SU-DHL-6 (cell line): ENCODE measurements around the gene ECI1.

Source experiments
- EZH2phosphoT487 ChIP-seq: fragments of 200-600 bp; sonication (generic), shearing (Covaris generic); conservative IDR thresholded peaks from 2 replicates; pipeline ENCODE4 v1.6.1; 2018; ENCODE audit warnings: mild to moderate bottlenecking, antibody characterized with exemption, low read length, moderate library complexity, mixed read lengths
- TF ChIP-seq, protein P1 (sequence below): fragments of 200-600 bp; sonication (generic); IDR thresholded peaks from one replicate; pipeline ENCODE4 v1.5.1; 2017; ENCODE audit warnings: antibody characterized with exemption, mild to moderate bottlenecking, low read length, moderate library complexity; ENCODE audit not compliant: insufficient read depth, poor library complexity, severe bottlenecking

DNA sequence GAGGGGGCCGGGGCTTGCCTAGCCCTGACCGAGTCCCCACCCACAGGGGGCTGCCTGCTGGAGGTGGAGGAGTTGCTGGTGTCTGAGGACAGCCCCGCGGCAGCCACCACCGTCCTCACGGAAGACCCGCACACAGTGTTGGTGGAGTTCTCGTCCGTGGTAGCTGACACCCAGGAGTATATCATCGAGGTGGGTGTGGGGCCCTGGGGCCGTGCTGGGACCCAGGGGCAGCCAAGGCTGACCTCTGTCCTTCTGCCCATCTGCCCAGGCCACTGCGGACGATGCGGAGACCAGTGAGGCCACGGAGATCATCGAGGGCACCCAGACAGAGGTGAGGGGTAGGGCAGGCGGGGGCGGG, 16.6 kb downstream of the ECI1 start:
- TF ChIP-seq, protein P1, sequence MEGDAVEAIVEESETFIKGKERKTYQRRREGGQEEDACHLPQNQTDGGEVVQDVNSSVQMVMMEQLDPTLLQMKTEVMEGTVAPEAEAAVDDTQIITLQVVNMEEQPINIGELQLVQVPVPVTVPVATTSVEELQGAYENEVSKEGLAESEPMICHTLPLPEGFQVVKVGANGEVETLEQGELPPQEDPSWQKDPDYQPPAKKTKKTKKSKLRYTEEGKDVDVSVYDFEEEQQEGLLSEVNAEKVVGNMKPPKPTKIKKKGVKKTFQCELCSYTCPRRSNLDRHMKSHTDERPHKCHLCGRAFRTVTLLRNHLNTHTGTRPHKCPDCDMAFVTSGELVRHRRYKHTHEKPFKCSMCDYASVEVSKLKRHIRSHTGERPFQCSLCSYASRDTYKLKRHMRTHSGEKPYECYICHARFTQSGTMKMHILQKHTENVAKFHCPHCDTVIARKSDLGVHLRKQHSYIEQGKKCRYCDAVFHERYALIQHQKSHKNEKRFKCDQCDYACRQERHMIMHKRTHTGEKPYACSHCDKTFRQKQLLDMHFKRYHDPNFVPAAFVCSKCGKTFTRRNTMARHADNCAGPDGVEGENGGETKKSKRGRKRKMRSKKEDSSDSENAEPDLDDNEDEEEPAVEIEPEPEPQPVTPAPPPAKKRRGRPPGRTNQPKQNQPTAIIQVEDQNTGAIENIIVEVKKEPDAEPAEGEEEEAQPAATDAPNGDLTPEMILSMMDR = no peak
- no peak for TF ChIP-seq EZH2phosphoT487
